GM12892 (cell line): ENCODE measurements around the gene KRT78.

Experiments used
- POLR2A ChIP-seq: IDR thresholded peaks from 2 replicates; pipeline ENCODE4 v1.6.1; 2011; ENCODE audit warnings: low read depth, low read length, control low read depth
- POLR2AphosphoS5 ChIP-seq: IDR thresholded peaks from 2 replicates; pipeline ENCODE4 v1.6.1; 2011; ENCODE audit warnings: low read depth, low read length, control low read depth
- TAF1 ChIP-seq: IDR thresholded peaks from 2 replicates; pipeline ENCODE4 v1.6.1; 2011; ENCODE audit warnings: low read depth, mild to moderate bottlenecking, control low read depth, low read length, borderline replicate concordance

DNA sequence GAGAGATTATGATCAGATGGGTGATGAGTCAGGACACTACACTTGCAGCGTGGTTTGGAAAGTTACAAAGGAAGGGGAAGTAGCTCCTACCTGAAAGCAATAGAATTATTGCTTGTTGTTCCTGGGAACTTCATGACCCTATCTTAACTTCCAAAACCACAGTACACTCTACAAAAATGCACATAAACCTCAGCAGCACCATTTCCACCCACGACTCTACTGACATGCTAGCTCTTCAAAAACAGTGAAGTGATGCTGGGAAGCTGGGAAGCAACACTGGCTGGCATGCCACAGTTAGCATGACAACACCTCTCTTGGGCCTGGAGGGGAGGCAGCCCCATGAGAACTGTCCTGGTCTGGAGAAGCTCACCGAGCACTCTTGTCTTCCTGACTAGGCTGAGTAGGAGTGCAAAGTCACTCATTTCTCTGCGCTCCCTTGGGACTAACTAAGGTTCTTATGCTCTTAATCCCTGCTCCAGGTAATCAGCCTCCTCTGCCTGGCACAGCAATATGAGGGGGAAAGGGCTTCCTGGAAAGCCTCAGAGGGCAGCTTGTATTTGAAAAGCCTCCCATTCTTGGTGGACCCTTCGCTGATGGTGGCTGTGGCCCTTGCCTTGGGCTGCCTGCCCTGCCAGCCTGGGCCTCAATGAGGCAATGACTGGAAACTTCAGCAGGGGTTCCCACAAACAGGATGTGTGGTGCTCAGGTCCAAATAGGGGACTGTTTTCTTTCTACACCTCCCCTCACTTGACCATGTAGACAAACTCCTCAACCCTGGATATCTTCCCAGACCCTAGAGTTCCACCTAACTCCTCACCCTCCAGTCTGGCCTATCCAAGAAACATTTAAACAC lies 54.1 kb downstream of the KRT78 start:
- TF ChIP-seq POLR2A (no peak), TAF1 (no peak), POLR2AphosphoS5 (no peak)
